Posterior cingulate gyrus (tissue), 11 donors: ENCODE results near the gene MIDN.

Experiments
- DNase-seq, 10 donors: peaks; one replicate each; pipeline versions ENCODE4 v3.0.0 to v3.0.0-alpha.2; 2020 to 2021; ENCODE audit warnings: mixed read lengths in 3 of 10
- intact Hi-C: fragments of 100-400 bp; cut with DNase I; formaldehyde crosslinking; loops from one replicate; pipeline ENCODE4 v1.15.1; 2023

The MIDN gene

GRCh38 chr19:1275260-1275975 is 27.0 kb downstream of the MIDN start, which contains the start of gene FAM174C:
FAM174C (plus strand) TSS chr19:1275530; CDS start chr19:1275550, 20 bp downstream.
- intact Hi-C loops: loop anchor here (5.0 to 10.0 kb wide), 2 partner anchors 82 to 159 kb away; partner anchors contain the start of gene RPS15

GRCh38 chr19:1275976-1276627 is 27.7 kb downstream of the MIDN start:
- no peak for DNase-seq

More at GRCh38 chr19:1275260-1275975, 27.0 kb downstream of the MIDN start, which contains the start of gene FAM174C:
- peak; percentile 89 to 99 (median 96) for DNase-seq

GRCh38 chr19:1276628-1277022 is 28.2 kb downstream of the MIDN start:
- DNase-seq: no peak
- intact Hi-C loops: loop anchor here (5.0 to 10.0 kb wide), 2 partner anchors 81 to 158 kb away; partner anchors contain the start of gene RPS15

More at GRCh38 chr19:1275976-1276627, 27.7 kb downstream of the MIDN start:
- intact Hi-C loops: loop anchor here (5.0 to 10.0 kb wide), 2 partner anchors 81 to 159 kb away; partner anchors contain the start of gene RPS15

GRCh38 chr19:1277061-1277460 is 28.7 kb downstream of the MIDN start:
- DNase-seq: no peak
- intact Hi-C loops: loop anchor here (5.0 to 10.0 kb wide), 2 partner anchors 80 to 158 kb away; partner anchors contain the start of gene RPS15

GRCh38 chr19:1278074-1278473 is 29.7 kb downstream of the MIDN start:
- intact Hi-C loops: loop anchor here (5.0 to 10.0 kb wide), 2 partner anchors 79 to 157 kb away; partner anchors contain the start of gene RPS15
- DNase-seq: no peak

- no peak for DNase-seq
- intact Hi-C loops: loop anchor here (5.0 to 10.0 kb wide), 2 partner anchors 78 to 156 kb away; partner anchors contain the start of gene RPS15
Observed at GRCh38 chr19:1278713-1279660, 30.6 kb downstream of the MIDN start.

GRCh38 chr19:1279782-1280341 is 31.5 kb downstream of the MIDN start:
- intact Hi-C loops: loop anchor here (5.0 to 10.0 kb wide), 2 partner anchors 77 to 155 kb away; partner anchors contain the start of gene RPS15
- peak; percentile 72 to 98 (median 86) for DNase-seq

- intact Hi-C loops: no loop called here
- DNase-seq: no peak
Observed at GRCh38 chr19:1280636-1281568, 32.5 kb downstream of the MIDN start.

GRCh38 chr19:1281569-1282287 is 33.3 kb downstream of the MIDN start:
- DNase-seq: no peak
- intact Hi-C loops: no loop called here

GRCh38 chr19:1282588-1283206 is 34.3 kb downstream of the MIDN start:
- no peak for DNase-seq
- intact Hi-C loops: no loop called here

GRCh38 chr19:1283207-1283916 is 35.0 kb downstream of the MIDN start:
- intact Hi-C loops: no loop called here
- no peak for DNase-seq

- intact Hi-C loops: no loop called here
- no peak for DNase-seq
Observed at GRCh38 chr19:1283917-1284292, 35.5 kb downstream of the MIDN start.

- intact Hi-C loops: no loop called here
- no peak for DNase-seq
Observed at GRCh38 chr19:1284293-1284978, 36.1 kb downstream of the MIDN start.

GRCh38 chr19:1284979-1285736 is 36.8 kb downstream of the MIDN start:
- intact Hi-C loops: no loop called here
- no peak for DNase-seq

- intact Hi-C loops: no loop called here
- DNase-seq: no peak
Observed at GRCh38 chr19:1285737-1286360, 37.5 kb downstream of the MIDN start, which contains the start of gene EFNA2. EFNA2 (plus strand) TSS chr19:1285873; CDS start chr19:1286169, 296 bp downstream.
